IMR-90 (cell line): ENCODE results near the gene UTF1. TPM values are rescaled to one million over a fixed set of nuclear protein-coding genes. Genes with fewer than 3 reads are reported as not detected.
"Not testable (repeated sequence)": the region's sequence is repeated elsewhere in the genome, so short reads cannot be mapped to it uniquely, and the experiment has no call there.

Experiments used
- ATAC-seq: fragments of 200-7000 bp; cut with Tn5 transposase; 2 replicates; pipeline ENCODE4 v1.9.1; 2020; ENCODE audit warnings: low read depth, mild to moderate bottlenecking, moderate library complexity
- BruUV-seq: library from RNA; stranded (reverse); fragments of 400-500 nt; replicated peaks from 2 replicates; lab custom pipeline; 2021; lab: Mats Ljungman, UMichigan
- CTCF ChIA-PET: fragments of 300-600 bp; formaldehyde crosslinking; extraction: SDS; loops from one replicate; lab custom pipeline; 2021; ENCODE audit warnings: antibody characterized with exemption; lab: Yijun Ruan, JAX
- POLR2A ChIA-PET: fragments of 300-600 bp; sonication (Branson Sonifier 250); formaldehyde crosslinking; loops from one replicate; lab custom pipeline; 2022; ENCODE audit warnings: antibody characterized with exemption; ENCODE audit not compliant: unreplicated experiment; lab: Charles Lee
- DNase-seq: peaks from one replicate; pipeline ENCODE4 v3.0.0; 2013
- H2AFZ ChIP-seq: replicated peaks from 2 replicates; pipeline ENCODE3; 2013; ENCODE audit warnings: low read length, mild to moderate bottlenecking; ENCODE audit not compliant: poor library complexity
- H2AK5ac ChIP-seq: 2 replicates; pipeline ENCODE4 v1.6.1; 2013; ENCODE audit warnings: low read depth, low read length, inconsistent platforms
- H2AK9ac ChIP-seq: replicated peaks from 2 replicates; pipeline ENCODE3; 2013; ENCODE audit warnings: mild to moderate bottlenecking, low read depth, low read length, moderate library complexity; ENCODE audit not compliant: poor library complexity
- H2BK120ac ChIP-seq: 2 replicates; pipeline ENCODE4 v1.6.1; 2013; ENCODE audit warnings: low read depth, low read length, inconsistent platforms
- H2BK15ac ChIP-seq: 3 replicates; pipeline ENCODE4 v1.6.1; 2013; ENCODE audit warnings: low read depth, low read length, inconsistent platforms
- H2BK20ac ChIP-seq: 2 replicates; pipeline ENCODE4 v1.6.1; 2013; ENCODE audit warnings: low read depth, mild to moderate bottlenecking, inconsistent platforms, low read length, moderate library complexity
- H2BK5ac ChIP-seq: 2 replicates; pipeline ENCODE4 v1.6.1; 2013; ENCODE audit warnings: mild to moderate bottlenecking, low read depth, low read length, inconsistent platforms; ENCODE audit not compliant: poor library complexity, severe bottlenecking
- H3K14ac ChIP-seq: replicated peaks from 2 replicates; pipeline ENCODE4 v1.6.1; 2013; ENCODE audit warnings: low read depth, low read length, inconsistent platforms
- H3K18ac ChIP-seq: 2 replicates; pipeline ENCODE4 v1.6.1; 2013; ENCODE audit warnings: low read depth, low read length, control low read depth
- H3K23ac ChIP-seq: 2 replicates; pipeline ENCODE4 v1.6.1; 2013; ENCODE audit warnings: low read depth, low read length, inconsistent platforms
- H3K27ac ChIP-seq: 2 replicates; pipeline ENCODE4 v1.5.1; 2013; ENCODE audit warnings: mild to moderate bottlenecking, control low read depth, low read length; ENCODE audit not compliant: insufficient read depth
- H3K27me3 ChIP-seq: 2 replicates; pipeline ENCODE4 v1.6.1; 2013; ENCODE audit warnings: low read length; ENCODE audit not compliant: control insufficient read depth, insufficient read depth
- H3K36me3 ChIP-seq: 2 replicates; pipeline ENCODE4 v1.6.1; 2013; ENCODE audit warnings: low read length, mixed read lengths; ENCODE audit not compliant: control insufficient read depth, insufficient read depth
- H3K4ac ChIP-seq: 2 replicates; pipeline ENCODE4 v1.6.1; 2013; ENCODE audit warnings: low read depth, low read length, inconsistent platforms
- H3K4me1 ChIP-seq: 2 replicates; pipeline ENCODE4 v1.6.1; 2013; ENCODE audit warnings: low read length, mixed read lengths; ENCODE audit not compliant: control insufficient read depth, insufficient read depth
- H3K4me2 ChIP-seq: 2 replicates; pipeline ENCODE4 v1.6.1; 2013; ENCODE audit warnings: low read depth, mild to moderate bottlenecking, control low read depth, low read length, moderate library complexity
- H3K4me3 ChIP-seq: 2 replicates; pipeline ENCODE4 v1.5.1; 2013; ENCODE audit warnings: low read depth, mild to moderate bottlenecking, control low read depth, low read length, moderate library complexity; ENCODE audit not compliant: insufficient read depth
- H3K56ac ChIP-seq: 2 replicates; pipeline ENCODE4 v1.6.1; 2013; ENCODE audit warnings: low read length, inconsistent platforms; ENCODE audit not compliant: insufficient read depth; ENCODE audit errors: extremely low read depth
- H3K79me1 ChIP-seq, 2 experiments: 2 replicates each; pipeline ENCODE4 v1.6.1; 2013; ENCODE audit warnings: low read length in 2 of 2, inconsistent platforms in 1 of 2, low read depth in 1 of 2
- H3K9ac ChIP-seq: 2 replicates; pipeline ENCODE4 v1.6.1; 2013; ENCODE audit warnings: low read depth, low read length, control low read depth
- H3K9me1 ChIP-seq: 2 replicates; pipeline ENCODE4 v1.6.1; 2013; ENCODE audit warnings: low read length, inconsistent platforms; ENCODE audit not compliant: insufficient read depth
- H3K9me3 ChIP-seq: 2 replicates; pipeline ENCODE4 v1.6.1; 2013; ENCODE audit warnings: low read length; ENCODE audit not compliant: control insufficient read depth, insufficient read depth
- H4K20me1 ChIP-seq: 2 replicates; pipeline ENCODE4 v1.6.1; 2013; ENCODE audit warnings: low read length, inconsistent platforms; ENCODE audit not compliant: insufficient read depth
- H4K5ac ChIP-seq: 2 replicates; pipeline ENCODE4 v1.6.1; 2013; ENCODE audit warnings: mild to moderate bottlenecking, low read depth, low read length, control low read depth
- H4K8ac ChIP-seq, 2 experiments: 2 replicates each; pipeline ENCODE4 v1.6.1; 2013; ENCODE audit warnings: low read depth in 2 of 2, low read length in 2 of 2, control low read depth in 1 of 2, inconsistent platforms in 1 of 2
- H4K91ac ChIP-seq: 2 replicates; pipeline ENCODE4 v1.6.1; 2013; ENCODE audit warnings: low read depth, low read length, inconsistent platforms; ENCODE audit not compliant: insufficient read depth
- ELK1 ChIP-seq: fragments of 150-350 bp; IDR thresholded peaks from 2 replicates; pipeline ENCODE4 v1.6.1; 2016; ENCODE audit warnings: low read depth, mild to moderate bottlenecking, low read length, moderate library complexity, borderline replicate concordance
- NFE2L2 ChIP-seq: fragments of 150-350 bp; IDR thresholded peaks from 2 replicates; pipeline ENCODE4 v1.6.1; 2016; ENCODE audit warnings: low read depth, mild to moderate bottlenecking, low read length
- POLR2A ChIP-seq: IDR thresholded peaks from 2 replicates; pipeline ENCODE4 v1.6.1; 2012; ENCODE audit warnings: mild to moderate bottlenecking, low read depth, low read length
- RAD21 ChIP-seq: IDR thresholded peaks from 2 replicates; pipeline ENCODE4 v1.6.1; 2012; ENCODE audit warnings: low read length, improper control_type of control experiment
- RCOR1 ChIP-seq: IDR thresholded peaks from 2 replicates; pipeline ENCODE4 v1.6.1; 2012; ENCODE audit warnings: mild to moderate bottlenecking, low read length, improper control_type of control experiment; ENCODE audit not compliant: insufficient replicate concordance
- RFX5 ChIP-seq: IDR thresholded peaks from 2 replicates; pipeline ENCODE4 v1.8.0; 2012; ENCODE audit warnings: low read depth, mild to moderate bottlenecking, low read length, moderate library complexity
- WGBS, 2 experiments: methylation state at CpG; one replicate each; pipeline versions ENCODE4 v1.1.5 to v1.1.7; 2013; ENCODE audit warnings: missing lambda C conversion rate in 2 of 2; ENCODE audit not compliant: insufficient read length in 1 of 2; ENCODE audit errors: extremely low coverage in 2 of 2; 5-methylcytosine and 5-hydroxymethylcytosine counted together
- dilution Hi-C: fragments of 300-500 bp; cut with HindIII; formaldehyde crosslinking; loops from one replicate; pipeline ENCODE4 v1.14.3; 2018; ENCODE audit warnings: low sequenced_read_pairs; ENCODE audit not compliant: unreplicated experiment
- in situ Hi-C: fragments of 300-500 bp; cut with MboI; formaldehyde crosslinking; loops from 3 replicates; pipeline ENCODE4 v1.14.3; 2019; ENCODE audit warnings: low sequenced_read_pairs, inconsistent platforms, mixed read lengths
- intact Hi-C: fragments of 100-400 bp; cut with micrococcal nuclease; formaldehyde crosslinking; loops from 2 replicates; pipeline ENCODE4 v1.10.0; 2022
- polyA plus RNA-seq, 3 experiments: library from polyadenylated mRNA; depleted of rRNA; stranded (reverse); fragments of >200 nt; gene quantifications; 2 replicates each; pipeline ENCODE4 v1.2.3, GENCODE V29; 2012; ENCODE audit warnings: low replicate concordance in 1 of 3
- total RNA-seq: library from RNA; depleted of rRNA; stranded (reverse); fragments of >200 nt; gene quantifications from 2 replicates; pipeline ENCODE4 v1.2.3, GENCODE V29; 2012
- TF ChIP-seq, protein P1 (sequence below): fragments of 150-350 bp; IDR thresholded peaks from 2 replicates; pipeline ENCODE4 v1.6.1; 2017; ENCODE audit warnings: mild to moderate bottlenecking, antibody characterized with exemption, low read length, low read depth

Gene UTF1
- total and polyA plus RNA-seq, 2 of the 4 experiments (the other 2 are of a cell fraction) = not detected

DNA sequence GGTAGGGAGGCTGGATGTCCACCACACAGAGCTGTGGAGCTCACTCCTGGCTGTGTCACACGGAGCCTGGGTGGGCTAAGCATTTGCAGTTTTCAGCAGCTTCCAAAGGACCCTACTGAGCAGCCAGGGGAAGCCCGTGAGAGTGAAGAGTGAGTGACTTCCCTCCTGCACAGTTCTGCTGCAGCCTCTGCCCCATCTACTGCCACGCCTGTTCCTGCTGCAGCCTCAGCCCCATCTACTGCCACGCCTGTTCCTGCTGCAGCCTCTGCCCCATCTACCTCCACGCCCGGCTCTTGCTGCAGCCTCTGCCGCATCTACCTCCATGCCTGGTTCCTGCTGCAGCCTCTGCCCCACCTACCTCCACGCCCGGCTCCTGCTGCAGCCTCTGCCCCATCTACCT lies 34.4 kb downstream of the UTF1 start:
- Histone ChIP-seq H2BK20ac (no peak overlapping the region), H3K36me3 (no peaks in the 10 kb centered on the region), H3K9ac (no peak overlapping the region), H4K20me1 (no peaks in the 10 kb centered on the region), H3K4me3 (no peak overlapping the region), H3K27me3 (no peaks in the 10 kb centered on the region; the same call in 1 of the 2 replicates), H2BK120ac (no peak overlapping the region), H4K8ac (no peak overlapping the region), H3K23ac (no peak overlapping the region), H3K14ac (no peak overlapping the region), H2BK5ac (no peak overlapping the region), H2BK15ac (no peak overlapping the region), H3K9me1 (peaks cover 16% of the 10 kb centered on the region), H2AK5ac (no peak overlapping the region), H3K79me1 (peaks cover 0 to 4% of the 10 kb centered on the region in 2 experiments; a peak in 1 of 4 replicates), H3K4me2 (no peak overlapping the region), H4K5ac (no peak overlapping the region), H3K18ac (no peak overlapping the region), H3K27ac (no peak overlapping the region), H4K91ac (no peak overlapping the region), H2AK9ac (no peak overlapping the region), H3K56ac (no peak overlapping the region), H3K9me3 (no peaks in the 10 kb centered on the region), H3K4me1 (peaks cover 11% of the 10 kb centered on the region), H2AFZ (no peak overlapping the region), H3K4ac (no peak overlapping the region)
- dilution Hi-C loops = no loop called here
- ChIA-PET CTCF (no interaction called here), POLR2A (no interaction called here)
- no peak for DNase-seq
- no peak for TF ChIP-seq ELK1
- TF ChIP-seq, protein P1, sequence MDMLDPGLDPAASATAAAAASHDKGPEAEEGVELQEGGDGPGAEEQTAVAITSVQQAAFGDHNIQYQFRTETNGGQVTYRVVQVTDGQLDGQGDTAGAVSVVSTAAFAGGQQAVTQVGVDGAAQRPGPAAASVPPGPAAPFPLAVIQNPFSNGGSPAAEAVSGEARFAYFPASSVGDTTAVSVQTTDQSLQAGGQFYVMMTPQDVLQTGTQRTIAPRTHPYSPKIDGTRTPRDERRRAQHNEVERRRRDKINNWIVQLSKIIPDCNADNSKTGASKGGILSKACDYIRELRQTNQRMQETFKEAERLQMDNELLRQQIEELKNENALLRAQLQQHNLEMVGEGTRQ = no peak
- TF ChIP-seq NFE2L2 = no peak
- TF ChIP-seq RFX5 = no peak
- no peak for TF ChIP-seq RAD21
- TF ChIP-seq RCOR1 = no peak
- no peak for TF ChIP-seq POLR2A
- no TSS peak for BruUV-seq
- WGBS, 2 experiments = 78% methylated on average over 5 of the region's 9 CpGs; no CpG with 5 or more reads in 1 of the 2 experiments
- intact Hi-C loops = loop anchor here (5.0 kb wide), 1 partner anchor 43 kb away; the partner anchor contains the start of genes TUBGCP2 and ZNF511
- in situ Hi-C loops = loop anchor here (25.0 kb wide), 1 partner anchor 602 kb away; no protein-coding TSS in a partner anchor
- no peak for ATAC-seq

DNA sequence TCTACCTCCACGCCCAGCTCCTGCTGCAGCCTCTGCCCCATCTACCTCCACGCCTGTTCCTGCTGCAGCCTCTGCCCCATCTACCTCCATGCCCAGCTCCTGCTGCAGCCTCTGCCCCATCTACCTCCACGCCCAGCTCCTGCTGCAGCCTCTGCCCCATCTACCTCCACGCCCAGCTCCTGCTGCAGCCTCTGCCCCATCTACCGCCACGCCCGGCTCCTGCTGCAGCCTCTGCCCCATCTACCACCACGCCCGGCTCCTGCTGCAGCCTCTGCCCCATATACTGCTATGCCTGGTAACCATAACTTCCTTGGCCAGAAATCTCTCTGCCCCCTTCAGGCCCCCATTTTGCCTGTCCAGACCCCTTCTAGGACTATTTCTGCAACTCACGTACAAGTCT lies 35.0 kb downstream of the UTF1 start:
- H3K56ac ChIP-seq, H4K8ac ChIP-seq, H3K27ac ChIP-seq, H3K4ac ChIP-seq, H4K91ac ChIP-seq, BruUV-seq, dilution Hi-C loops, H3K9me3 ChIP-seq, H2BK20ac ChIP-seq, H2BK120ac ChIP-seq, H3K27me3 ChIP-seq, H3K4me2 ChIP-seq, H3K9ac ChIP-seq, H4K5ac ChIP-seq, H3K79me1 ChIP-seq, H3K14ac ChIP-seq, H3K18ac ChIP-seq, H3K36me3 ChIP-seq, H2AK9ac ChIP-seq, H2AK5ac ChIP-seq, H3K23ac ChIP-seq, H2AFZ ChIP-seq, CTCF ChIA-PET, ATAC-seq, H3K4me3 ChIP-seq, H2BK15ac ChIP-seq, H4K20me1 ChIP-seq, H3K4me1 ChIP-seq, H2BK5ac ChIP-seq, DNase-seq, POLR2A ChIA-PET, intact Hi-C loops: not testable (repeated sequence)
- in situ Hi-C loops = loop anchor here (25.0 kb wide), 1 partner anchor 603 kb away; no protein-coding TSS in a partner anchor
- WGBS, 2 experiments = 74% methylated on average over 7 of the region's 10 CpGs; no CpG with 5 or more reads in 1 of the 2 experiments
- peaks cover 10% of the 10 kb centered on the region for H3K9me1 ChIP-seq
